Stimulated activated CD4-positive, alpha-beta T cell treated with anti-CD3 and anti-CD28 coated beads, Interleukin-12 subunit alpha, Interleukin-12 subunit beta, amount 100 ng/mL, for 4 hours (primary cell): ENCODE results near the gene CBL.
A peak's percentile ranks its signal among the peaks of the same experiment; 100 is the strongest.
"Not testable (repeated sequence)": the region's sequence is repeated elsewhere in the genome, so short reads cannot be mapped to it uniquely, and the experiment has no call there.

Source experiments
- DNase-seq: peaks from one replicate; pipeline ENCODE4 v3.0.0-alpha.2; 2020

Gene CBL

GRCh38 chr11:119218141-119218878 is 12.2 kb downstream of the CBL start:
- no peak for DNase-seq

- no peak for DNase-seq
Measured at GRCh38 chr11:119222308-119222707, 16.2 kb downstream of the CBL start.

- DNase-seq, result no peak
Measured at GRCh38 chr11:119222891-119223290, 16.8 kb downstream of the CBL start.

- DNase-seq, result no peak
Measured at GRCh38 chr11:119223856-119224255, 17.7 kb downstream of the CBL start.

- not testable (repeated sequence) for DNase-seq
Measured at GRCh38 chr11:119228535-119229287, 22.6 kb downstream of the CBL start.

GRCh38 chr11:119229288-119229672 is 23.1 kb downstream of the CBL start:
- DNase-seq, result no peak

- no peak for DNase-seq
Measured at GRCh38 chr11:119229741-119230140, 23.6 kb downstream of the CBL start.

- no peak for DNase-seq
Measured at GRCh38 chr11:119236490-119236889, 30.4 kb downstream of the CBL start.

- DNase-seq, result no peak
Measured at GRCh38 chr11:119236891-119237290, 30.8 kb downstream of the CBL start.

- DNase-seq, result no peak
Measured at GRCh38 chr11:119237515-119237914, 31.4 kb downstream of the CBL start.

GRCh38 chr11:119248750-119249670 is 42.9 kb downstream of the CBL start:
- DNase-seq, result peak; percentile 22

GRCh38 chr11:119249671-119250010 is 43.5 kb downstream of the CBL start:
- no peak for DNase-seq

- DNase-seq, result no peak
Measured at GRCh38 chr11:119251114-119251513, 45.0 kb downstream of the CBL start.

- DNase-seq, result peak; percentile 49
Measured at GRCh38 chr11:119254239-119254638, 48.1 kb downstream of the CBL start.

GRCh38 chr11:119258180-119258579 is 52.0 kb downstream of the CBL start:
- DNase-seq, result no peak

- no peak for DNase-seq
Measured at GRCh38 chr11:119258983-119259382, 52.8 kb downstream of the CBL start.

GRCh38 chr11:119262668-119263351 is 56.7 kb downstream of the CBL start:
- DNase-seq, result no peak

- DNase-seq, result no peak
Measured at GRCh38 chr11:119263352-119263940, 57.3 kb downstream of the CBL start.

- DNase-seq, result no peak
Measured at GRCh38 chr11:119266063-119266462, 59.9 kb downstream of the CBL start.

GRCh38 chr11:119266517-119267255 is 60.5 kb downstream of the CBL start:
- DNase-seq, result no peak

- no peak for DNase-seq
Measured at GRCh38 chr11:119267645-119268044, 61.5 kb downstream of the CBL start.

- no peak for DNase-seq
Measured at GRCh38 chr11:119273721-119274120, 67.6 kb downstream of the CBL start.
